Liver (tissue), 9 donors: ENCODE measurements around the gene TGFBI. TPM values are rescaled to one million over a fixed set of nuclear protein-coding genes. Genes with fewer than 3 reads are reported as not detected.

Source experiments
- DNase-seq: peaks from one replicate; pipeline ENCODE4 v3.0.0-alpha.2; 2017; ENCODE audit warnings: low spot score
- H3K27ac ChIP-seq, 2 donors: one replicate each; pipeline ENCODE4 v1.7.0; 2013; ENCODE audit warnings: inconsistent platforms in 2 of 2, low read length in 2 of 2, control low read depth in 1 of 2, low read depth in 1 of 2, mild to moderate bottlenecking in 1 of 2
- H3K27me3 ChIP-seq, 4 donors: one replicate each; pipeline versions ENCODE4 v1.6.1 to v1.7.0; 2013; ENCODE audit warnings: low read length in 3 of 4, inconsistent platforms in 1 of 4, mild to moderate bottlenecking in 1 of 4, moderate library complexity in 1 of 4; ENCODE audit not compliant: control insufficient read depth in 4 of 4, insufficient read depth in 4 of 4
- H3K36me3 ChIP-seq, 4 donors: one replicate each; pipeline versions ENCODE4 v1.6.1 to v1.7.0; 2013; ENCODE audit warnings: low read length in 3 of 4, mild to moderate bottlenecking in 3 of 4, low read depth in 1 of 4, moderate library complexity in 1 of 4; ENCODE audit not compliant: control insufficient read depth in 4 of 4, insufficient read depth in 3 of 4
- H3K4me1 ChIP-seq, 4 donors: one replicate each; pipeline versions ENCODE4 v1.6.1 to v1.7.0; 2013; ENCODE audit warnings: low read length in 3 of 4, mild to moderate bottlenecking in 3 of 4, moderate library complexity in 1 of 4; ENCODE audit not compliant: control insufficient read depth in 4 of 4, insufficient read depth in 4 of 4
- H3K4me3 ChIP-seq, 3 donors: one replicate each; pipeline versions ENCODE4 v1.6.1 to v1.7.0; 2013; ENCODE audit warnings: low read length in 3 of 3, control low read depth in 1 of 3, low read depth in 1 of 3, mild to moderate bottlenecking in 1 of 3
- H3K9ac ChIP-seq, 2 donors: one replicate each; pipeline ENCODE4 v1.7.0; 2013; ENCODE audit warnings: low read length in 2 of 2, mild to moderate bottlenecking in 2 of 2, moderate library complexity in 2 of 2, control low read depth in 1 of 2, low read depth in 1 of 2
- H3K9me3 ChIP-seq, 4 donors: one replicate each; pipeline versions ENCODE4 v1.6.1 to v1.7.0; 2013; ENCODE audit warnings: low read length in 3 of 4; ENCODE audit not compliant: control insufficient read depth in 4 of 4
- ATF3 ChIP-seq: IDR thresholded peaks from 2 replicates; pipeline ENCODE4 v1.6.1; 2016; ENCODE audit warnings: antibody characterized with exemption
- CTCF ChIP-seq: fragments of 150-350 bp; IDR thresholded peaks from 2 replicates; pipeline ENCODE4 v1.5.1; 2017; ENCODE audit warnings: improper control_type of control experiment, low read depth, low read length; ENCODE audit not compliant: missing input control
- HNF4A ChIP-seq, 2 donors: conservative IDR thresholded peaks; 2 replicates each; pipeline ENCODE4 v1.6.1; 2016; ENCODE audit warnings: antibody characterized with exemption in 2 of 2, mild to moderate bottlenecking in 2 of 2
- JUND ChIP-seq, 2 donors: IDR thresholded peaks; 2 replicates each; pipeline ENCODE4 v1.6.1; 2016; ENCODE audit warnings: antibody characterized with exemption in 2 of 2
- MAX ChIP-seq: IDR thresholded peaks from 2 replicates; pipeline ENCODE4 v1.6.1; 2016; ENCODE audit warnings: antibody characterized with exemption
- NR2F2 ChIP-seq: IDR thresholded peaks from 2 replicates; pipeline ENCODE4 v1.6.1; 2016; ENCODE audit warnings: antibody characterized with exemption
- RAD21 ChIP-seq, 2 donors: IDR thresholded peaks; 2 replicates each; pipeline ENCODE4 v1.6.1; 2016; ENCODE audit warnings: antibody characterized with exemption in 2 of 2, mild to moderate bottlenecking in 2 of 2
- RXRA ChIP-seq, 2 donors: IDR thresholded peaks; 2 replicates each; pipeline ENCODE4 v1.6.1; 2017 to 2018; ENCODE audit warnings: antibody characterized with exemption in 2 of 2, mild to moderate bottlenecking in 1 of 2
- TAF1 ChIP-seq: conservative IDR thresholded peaks from 2 replicates; pipeline ENCODE4 v1.6.1; 2016; ENCODE audit warnings: antibody characterized with exemption, mild to moderate bottlenecking
- YY1 ChIP-seq: IDR thresholded peaks from 2 replicates; pipeline ENCODE4 v1.6.1; 2016; ENCODE audit warnings: antibody characterized with exemption, mild to moderate bottlenecking
- WGBS: extraction: QIAGEN DNeasy Blood & Tissue Kit; methylation state at CpG from one replicate; pipeline ENCODE4 v1.1.7; 2013; 5-methylcytosine and 5-hydroxymethylcytosine counted together
- polyA plus RNA-seq, 2 donors: library from polyadenylated mRNA; stranded (reverse) in 1 of 2; unstranded in 1 of 2; fragments of 200-250 nt in 1 of 2; fragments of >200 nt in 1 of 2; fragmentation: Nextera tagmentation in 1 of 2; extraction: Ambion mirVana in 1 of 2; gene quantifications; one replicate each; pipeline versions ENCODE4 v1.2.1 to v1.2.3, GENCODE V29; 2013 to 2015
- total RNA-seq, 2 donors: library from RNA; depleted of rRNA; stranded (reverse); fragments of >200 nt; gene quantifications; one replicate each; pipeline ENCODE4 v1.2.3, GENCODE V29; 2014
- TF ChIP-seq, protein P1 (sequence below): IDR thresholded peaks from 2 replicates; pipeline ENCODE4 v1.6.1; 2016; ENCODE audit warnings: antibody characterized with exemption
- donor health status: healthy.
- donor health status: healthy.
- donor health status: healthy.
- donor health status: healthy.
- donor health status: healthy.

The TGFBI gene
- total and polyA plus RNA-seq, 4 donors = 33.7 to 144 (median 44.1) TPM

GRCh38 chr5:136022965-136023364 is 5.8 kb upstream of the TGFBI start:
- Histone ChIP-seq H3K27ac (no peak overlapping the region), H3K36me3 (no peaks in the 10 kb centered on the region), H3K9ac (no peak overlapping the region), H3K4me3 (no peak overlapping the region), H3K9me3 (no peaks in the 10 kb centered on the region), H3K4me1 (peaks cover 10 to 31% (median 26%) of the 10 kb centered on the region in 4 donors), H3K27me3 (no peaks in the 10 kb centered on the region)
- TF ChIP-seq RXRA (IDR thresholded peaks at IDR 0.05) (no peak), RAD21 (IDR thresholded peaks at IDR 0.05) (no peak), TAF1 (no peak), JUND (IDR thresholded peaks at IDR 0.05) (no peak), ATF3 (no peak)
- TF ChIP-seq, protein P1, sequence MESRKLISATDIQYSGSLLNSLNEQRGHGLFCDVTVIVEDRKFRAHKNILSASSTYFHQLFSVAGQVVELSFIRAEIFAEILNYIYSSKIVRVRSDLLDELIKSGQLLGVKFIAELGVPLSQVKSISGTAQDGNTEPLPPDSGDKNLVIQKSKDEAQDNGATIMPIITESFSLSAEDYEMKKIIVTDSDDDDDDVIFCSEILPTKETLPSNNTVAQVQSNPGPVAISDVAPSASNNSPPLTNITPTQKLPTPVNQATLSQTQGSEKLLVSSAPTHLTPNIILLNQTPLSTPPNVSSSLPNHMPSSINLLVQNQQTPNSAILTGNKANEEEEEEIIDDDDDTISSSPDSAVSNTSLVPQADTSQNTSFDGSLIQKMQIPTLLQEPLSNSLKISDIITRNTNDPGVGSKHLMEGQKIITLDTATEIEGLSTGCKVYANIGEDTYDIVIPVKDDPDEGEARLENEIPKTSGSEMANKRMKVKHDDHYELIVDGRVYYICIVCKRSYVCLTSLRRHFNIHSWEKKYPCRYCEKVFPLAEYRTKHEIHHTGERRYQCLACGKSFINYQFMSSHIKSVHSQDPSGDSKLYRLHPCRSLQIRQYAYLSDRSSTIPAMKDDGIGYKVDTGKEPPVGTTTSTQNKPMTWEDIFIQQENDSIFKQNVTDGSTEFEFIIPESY = no peak
- DNase-seq = no peak
- WGBS = 96% methylated on average over 7 of the region's 7 CpGs

DNA sequence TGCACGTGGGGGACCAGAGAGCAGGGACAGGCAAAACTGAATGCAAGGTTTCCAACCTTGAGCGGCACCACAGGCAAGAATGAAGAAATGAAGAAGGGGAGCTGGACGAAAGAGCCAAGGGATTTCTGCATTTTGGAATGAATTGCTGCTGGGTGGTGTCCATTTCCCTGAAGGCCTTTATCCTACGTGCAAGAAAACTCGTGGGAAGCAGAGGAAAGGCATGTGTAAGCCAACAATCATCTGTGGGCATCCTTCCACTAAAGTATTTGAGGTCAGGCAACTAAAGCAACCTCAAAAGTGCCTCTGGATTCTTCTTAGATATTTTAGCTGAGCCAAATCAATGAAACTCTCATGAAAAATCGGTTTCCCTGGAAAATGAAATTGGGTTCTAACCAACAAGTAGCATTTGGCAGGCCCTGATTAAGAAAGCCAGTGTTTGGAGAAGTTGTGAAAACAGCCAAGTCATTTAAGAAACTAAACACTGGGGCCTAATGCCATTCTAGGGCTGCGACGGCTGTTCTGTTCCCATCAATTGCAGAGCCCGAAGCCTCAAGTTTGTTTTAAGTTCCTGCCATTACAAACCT is 4.7 kb upstream of the TGFBI start:
- H3K9me3 ChIP-seq = no peaks in the 10 kb centered on the region
- no peak for DNase-seq
- peaks cover 10 to 28% (median 17%) of the 10 kb centered on the region in 4 donors for H3K4me1 ChIP-seq
- H3K27me3 ChIP-seq = no peaks in the 10 kb centered on the region
- H3K4me3 ChIP-seq = no peak overlapping the region
- H3K36me3 ChIP-seq = no peaks in the 10 kb centered on the region
- TF ChIP-seq YY1 (no peak), MAX (no peak), JUND (IDR thresholded peaks at IDR 0.05) (no peak), RXRA (IDR thresholded peaks at IDR 0.05) (no peak), CTCF (no peak)
- no peak overlapping the region for H3K9ac ChIP-seq
- no peak overlapping the region for H3K27ac ChIP-seq
- WGBS = 84% methylated on average over 9 of the region's 9 CpGs

GRCh38 chr5:136025900-136026299 is 2.9 kb upstream of the TGFBI start:
- no peak overlapping the region for H3K4me3 ChIP-seq
- no peaks in the 10 kb centered on the region for H3K27me3 ChIP-seq
- no peaks in the 10 kb centered on the region for H3K9me3 ChIP-seq
- no peak overlapping the region for H3K9ac ChIP-seq
- TF ChIP-seq RXRA (IDR thresholded peaks at IDR 0.05) = peak; percentile 14 to 39
- no peak for TF ChIP-seq HNF4A (conservative IDR thresholded peaks at IDR 0.05)
- peak; percentile 60 for TF ChIP-seq NR2F2
- H3K36me3 ChIP-seq = no peaks in the 10 kb centered on the region
- no peak for DNase-seq
- no peak overlapping the region for H3K27ac ChIP-seq
- peaks cover 2 to 28% (median 7%) of the 10 kb centered on the region in 4 donors for H3K4me1 ChIP-seq
- 81% methylated on average over 2 of the region's 2 CpGs for WGBS
